ENCODE results near the gene GALNT6.

DNA sequence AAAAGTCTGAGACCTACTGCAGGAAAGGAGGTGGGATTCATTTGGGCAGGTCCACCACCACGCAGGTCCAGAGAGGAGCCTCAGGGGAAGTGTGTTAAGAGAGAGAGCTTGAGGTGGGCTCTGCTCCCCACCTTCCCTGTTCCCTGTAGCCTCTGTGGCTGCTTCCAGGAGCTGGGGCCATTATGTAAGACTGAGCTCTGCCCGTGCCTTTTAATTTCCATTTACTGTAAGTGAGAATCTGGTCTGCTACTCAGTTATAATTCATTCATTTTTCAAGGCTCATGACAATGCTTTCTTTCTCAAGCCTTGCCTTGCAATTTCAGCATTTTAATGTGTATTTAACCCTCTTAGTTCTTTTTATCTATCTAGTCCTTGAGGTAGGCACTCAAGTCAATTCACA, 41.7 kb upstream of the GALNT6 start:
- TF ChIP-seq FOXP2 (optimal IDR thresholded peaks at IDR 0.05; ENCODE audit: borderline replicate concordance, extremely low read depth, extremely low read length, insufficient read depth) (no peak), POLR2AphosphoS5 (IDR thresholded peaks at IDR 0.05; ENCODE audit: low read depth, low read length) (no peak)
